ENCODE results near the gene NETO2. TPM values are rescaled to one million over a fixed set of nuclear protein-coding genes. Genes with fewer than 3 reads are reported as not detected.

The NETO2 gene
- total and polyA plus RNA-seq, 2 donors (not counting 3 experiments of a cell fraction or from before 2014, with no cell fraction given), result 18.4 to 24.8 TPM

DNA sequence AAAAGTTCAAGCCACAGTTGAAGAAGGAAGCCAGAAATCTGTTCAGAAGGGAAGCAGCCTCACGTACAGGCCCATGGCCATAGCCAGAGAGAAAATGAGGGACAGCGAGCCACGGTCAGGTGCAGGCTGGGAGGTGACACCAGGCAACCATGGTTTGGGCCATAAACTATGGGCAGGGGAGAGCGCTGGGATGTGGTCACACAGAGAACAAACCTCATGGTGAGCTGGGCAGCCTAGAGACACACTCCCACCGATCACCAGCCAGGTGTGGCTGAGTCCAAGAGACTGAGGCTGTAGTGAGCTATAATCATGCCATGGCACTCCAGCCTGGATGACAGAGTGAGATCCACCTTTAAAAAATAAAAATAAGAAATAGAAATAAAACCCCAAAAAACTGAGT, 76.5 kb downstream of the NETO2 start:
- no peak for FAIRE-seq
- CTCF ChIA-PET, result interaction anchor here (0.9 to 2.3 kb wide), 2 partner anchors 75 to 1098 kb away, joined by 3 to 7 read pairs; no protein-coding TSS in a partner anchor
- BruUV-seq (replicated peaks), result no TSS peak
- H3K79me2 ChIP-seq (ENCODE audit: control insufficient read depth, insufficient read depth, low read length), result no peaks in the 10 kb centered on the region
- H3K27me3 ChIP-seq (ENCODE audit: control insufficient read depth in 2 of 2, insufficient read depth in 2 of 2, low read length in 2 of 2), result peaks cover 0 to 5% of the 10 kb centered on the region in 2 experiments
- POLR2A ChIA-PET, result no interaction called here
- H3K27ac ChIP-seq (ENCODE audit: insufficient read depth, low read depth, low read length), result no peak overlapping the region
- intact Hi-C loops (cut with micrococcal nuclease), result no loop called here
- H3K9ac ChIP-seq (replicated peaks; ENCODE audit: extremely low read depth, insufficient read depth, low read length), result no peak overlapping the region
- no peaks in the 10 kb centered on the region for H3K4me1 ChIP-seq (ENCODE audit: control insufficient read depth, extremely low read depth, insufficient read depth, low read length)
- no peak for DNase-seq (ENCODE audit: low read depth, low spot score)
- dilution Hi-C loops (cut with MboI; ENCODE audit: extremely low pct_ligation_motif_present, low sequenced_read_pairs), result no loop called here
- H3K36me3 ChIP-seq (ENCODE audit: control insufficient read depth in 2 of 2, extremely low read depth in 1 of 2, insufficient read depth in 2 of 2, low read length in 2 of 2), result no peaks in the 10 kb centered on the region
- TF ChIP-seq CTCF (IDR thresholded peaks at IDR 0.05; ENCODE audit: extremely low read depth in 1 of 2, insufficient read depth in 1 of 2, low read depth in 1 of 2, low read length in 2 of 2) (no peak), GATA2 (IDR thresholded peaks at IDR 0.05; ENCODE audit: insufficient read depth, insufficient read length, low read depth, low read length) (no peak), EZH2 (IDR thresholded peaks at IDR 0.05; ENCODE audit: borderline replicate concordance, low read depth, low read length, severe bottlenecking) (no peak), POLR2A (IDR thresholded peaks at IDR 0.05; ENCODE audit: low read depth, low read length) (no peak), FOS (IDR thresholded peaks at IDR 0.05; ENCODE audit: borderline replicate concordance, insufficient read depth, low read length) (no peak), MAX (IDR thresholded peaks at IDR 0.05; ENCODE audit: insufficient read depth, insufficient read length) (no peak), MYC (IDR thresholded peaks at IDR 0.05; ENCODE audit: low read depth, low read length) (no peak), JUN (IDR thresholded peaks at IDR 0.05; ENCODE audit: borderline replicate concordance, insufficient read depth, insufficient read length, low read depth) (no peak), POLR2AphosphoS5 (IDR thresholded peaks at IDR 0.05; ENCODE audit: insufficient read depth, low read depth, low read length) (no peak)
- H3K9me1 ChIP-seq (replicated peaks; ENCODE audit: control insufficient read depth, extremely low read depth, insufficient read depth, low read length), result no peaks in the 10 kb centered on the region
- no peak overlapping the region for H3K4me2 ChIP-seq (ENCODE audit: insufficient read depth, low read length)
- H4K20me1 ChIP-seq (replicated peaks; ENCODE audit: control insufficient read depth, extremely low read depth, insufficient read depth, low read length), result no peaks in the 10 kb centered on the region
- H3K4me3 ChIP-seq (replicated peaks in 1 of 3; ENCODE audit: insufficient read depth in 1 of 3, low read depth in 1 of 3, low read length in 3 of 3), result no peak overlapping the region
- H2AFZ ChIP-seq (ENCODE audit: low read depth, low read length), result no peak overlapping the region
- no peaks in the 10 kb centered on the region for H3K9me3 ChIP-seq (replicated peaks; ENCODE audit: control insufficient read depth, insufficient read depth, low read length)

Measured in endothelial cell of umbilical vein (primary cell).